Caco-2 (cell line): ENCODE measurements around the gene RPL28. TPM values are rescaled to one million over a fixed set of nuclear protein-coding genes. Genes with fewer than 3 reads are reported as not detected.

Experiments
- BruUV-seq: library from RNA; stranded (reverse); fragments of 400-500 nt; replicated peaks from 2 replicates; lab custom pipeline; 2021; lab: Mats Ljungman, UMichigan
- CTCF ChIA-PET: fragments of 300-600 bp; sonication (Branson Sonifier 250); formaldehyde crosslinking; loops from one replicate; lab custom pipeline; 2022; ENCODE audit warnings: antibody characterized with exemption; lab: Charles Lee
- POLR2A ChIA-PET: fragments of 300-600 bp; sonication (Branson Sonifier 250); formaldehyde crosslinking; loops from one replicate; lab custom pipeline; 2022; ENCODE audit warnings: antibody characterized with exemption; lab: Charles Lee
- DNase-seq, 2 experiments: peaks; one replicate each; pipeline versions ENCODE4 v3.0.0 to v3.0.0-alpha.2; 2020 to 2022
- H3K27me3 ChIP-seq: replicated peaks from 2 replicates; pipeline ENCODE4 v1.6.0; 2011; ENCODE audit warnings: low read length; ENCODE audit not compliant: control insufficient read depth, insufficient read depth
- H3K36me3 ChIP-seq: 2 replicates; pipeline ENCODE4 v1.5.1; 2011; ENCODE audit warnings: low read length; ENCODE audit not compliant: control insufficient read depth, insufficient read depth
- H3K4me1 ChIP-seq: fragments of 250-450 bp; sonication (Bioruptor Pico); 2 replicates; pipeline ENCODE4 v1.5.1; 2020; ENCODE audit warnings: mild to moderate bottlenecking
- H3K4me3 ChIP-seq: 2 replicates; pipeline ENCODE4 v1.5.1; 2011; ENCODE audit warnings: low read depth, mild to moderate bottlenecking, control low read depth, low read length
- H3K9me3 ChIP-seq: fragments of 250-450 bp; sonication (Bioruptor Pico); 2 replicates; pipeline ENCODE4 v1.5.1; 2020; ENCODE audit warnings: mild to moderate bottlenecking, moderate library complexity
- H3K27ac Mint-ChIP-seq: one replicate; pipeline ENCODE4 v1.8.0; 2022; ENCODE audit warnings: mixed read lengths; ENCODE audit not compliant: unreplicated experiment
- H3K27me3 Mint-ChIP-seq: one replicate; pipeline ENCODE4 v1.8.0; 2022; ENCODE audit warnings: mixed read lengths; ENCODE audit not compliant: insufficient read depth, unreplicated experiment
- H3K36me3 Mint-ChIP-seq: one replicate; pipeline ENCODE4 v1.8.0; 2022; ENCODE audit warnings: mild to moderate bottlenecking, mixed read lengths; ENCODE audit not compliant: insufficient read depth, unreplicated experiment
- H3K4me1 Mint-ChIP-seq: one replicate; pipeline ENCODE4 v1.8.0; 2022; ENCODE audit warnings: low read depth, mixed read lengths; ENCODE audit not compliant: unreplicated experiment
- H3K4me3 Mint-ChIP-seq: one replicate; pipeline ENCODE4 v1.8.0; 2022; ENCODE audit warnings: mild to moderate bottlenecking, moderate library complexity, mixed read lengths; ENCODE audit not compliant: unreplicated experiment
- H3K9me3 Mint-ChIP-seq: one replicate; pipeline ENCODE4 v1.8.0; 2022; ENCODE audit warnings: mixed read lengths; ENCODE audit not compliant: unreplicated experiment
- CTCF ChIP-seq, 2 experiments: fragments of 200-600 bp in 1 of 2; IDR thresholded peaks; 1 replicate in 1 of 2; 2 replicates in 1 of 2; pipeline versions ENCODE4 v1.5.1 to v1.8.0; 2011 to 2022; ENCODE audit warnings: antibody characterized with exemption in 1 of 2, control low read depth in 1 of 2, inconsistent platforms in 1 of 2, low read depth in 1 of 2, low read length in 1 of 2, mild to moderate bottlenecking in 1 of 2, moderate library complexity in 1 of 2; ENCODE audit not compliant: insufficient read depth in 1 of 2, severe bottlenecking in 1 of 2, unreplicated experiment in 1 of 2
- intact Hi-C: fragments of 100-400 bp; cut with micrococcal nuclease; formaldehyde crosslinking; loops from one replicate; pipeline ENCODE4 v1.10.0; 2022; ENCODE audit not compliant: unreplicated experiment
- total RNA-seq: library from RNA; stranded (reverse); gene quantifications from 2 replicates; pipeline ENCODE4 v1.2.3, GENCODE V29; 2022

RPL28 gene
- total RNA-seq, 1 experiment from 2014 or later, result 2,048 TPM

- H3K4me3 ChIP-seq, result no peak overlapping the region
- Mint-ChIP-seq H3K4me1 (no peaks in the 10 kb centered on the region), H3K27ac (no peak overlapping the region), H3K36me3 (no peaks in the 10 kb centered on the region), H3K4me3 (no peak overlapping the region), H3K9me3 (no peaks in the 10 kb centered on the region), H3K27me3 (peaks cover 6% of the 10 kb centered on the region)
- POLR2A ChIA-PET, result no interaction called here
- no peaks in the 10 kb centered on the region for H3K36me3 ChIP-seq
- intact Hi-C loops, result no loop called here
- no peak for DNase-seq
- no TSS peak for BruUV-seq
- H3K27me3 ChIP-seq, result no peaks in the 10 kb centered on the region
- CTCF ChIA-PET, result no interaction called here
- TF ChIP-seq CTCF (IDR thresholded peaks at IDR 0.05; ENCODE audit: insufficient read depth in 1 of 2, low read depth in 1 of 2, low read length in 1 of 2, severe bottlenecking in 1 of 2, unreplicated experiment in 1 of 2), result no peak
- no peaks in the 10 kb centered on the region for H3K4me1 ChIP-seq
- no peaks in the 10 kb centered on the region for H3K9me3 ChIP-seq
These were observed 24.8 kb upstream of the RPL28 start for GRCh38 chr19:55360902-55361301.

GRCh38 chr19:55362174-55362989, 23.4 kb upstream of the RPL28 start:
- no peaks in the 10 kb centered on the region for H3K36me3 Mint-ChIP-seq
- intact Hi-C loops, result no loop called here
- TF ChIP-seq CTCF (IDR thresholded peaks at IDR 0.05; ENCODE audit: insufficient read depth in 1 of 2, low read depth in 1 of 2, low read length in 1 of 2, severe bottlenecking in 1 of 2, unreplicated experiment in 1 of 2), result no peak
- no peak for DNase-seq
- H3K27me3 Mint-ChIP-seq, result peaks cover 1% of the 10 kb centered on the region
- H3K27me3 ChIP-seq, result no peaks in the 10 kb centered on the region
- ChIA-PET POLR2A (no interaction called here), CTCF (no interaction called here)
- H3K4me1 ChIP-seq, result no peaks in the 10 kb centered on the region
- no peak overlapping the region for H3K4me3 Mint-ChIP-seq
- no peaks in the 10 kb centered on the region for H3K9me3 Mint-ChIP-seq
- H3K4me3 ChIP-seq, result no peak overlapping the region
- no TSS peak for BruUV-seq
- no peaks in the 10 kb centered on the region for H3K36me3 ChIP-seq
- H3K27ac Mint-ChIP-seq, result no peak overlapping the region
- no peaks in the 10 kb centered on the region for H3K9me3 ChIP-seq
- H3K4me1 Mint-ChIP-seq, result no peaks in the 10 kb centered on the region

GRCh38 chr19:55362990-55363716, 22.6 kb upstream of the RPL28 start, which contains the start of gene GARIN5B:
Gene GARIN5B (minus strand): TSS chr19:55363260. CDS start chr19:55363066, 194 bp downstream.
- no peak within 1 kb of the TSS for H3K4me3 ChIP-seq
- DNase-seq, result no peak
- TF ChIP-seq CTCF (IDR thresholded peaks at IDR 0.05; ENCODE audit: insufficient read depth in 1 of 2, low read depth in 1 of 2, low read length in 1 of 2, severe bottlenecking in 1 of 2, unreplicated experiment in 1 of 2), result no peak
- Mint-ChIP-seq H3K27ac (no peak within 1 kb of the TSS), H3K9me3 (no peaks in the 10 kb centered on the region), H3K4me3 (no peak within 1 kb of the TSS), H3K36me3 (no peaks in the 10 kb centered on the region), H3K4me1 (no peaks in the 10 kb centered on the region), H3K27me3 (no peaks in the 10 kb centered on the region)
- intact Hi-C loops, result no loop called here
- H3K27me3 ChIP-seq, result no peaks in the 10 kb centered on the region
- no TSS peak for BruUV-seq
- no peaks in the 10 kb centered on the region for H3K4me1 ChIP-seq
- H3K9me3 ChIP-seq, result no peaks in the 10 kb centered on the region
- H3K36me3 ChIP-seq, result no peaks in the 10 kb centered on the region
- ChIA-PET POLR2A (no interaction called here), CTCF (no interaction called here)
